ENCODE results near the gene ZBTB8A.
A peak's percentile ranks its signal among the peaks of the same experiment; 100 is the strongest.
"Not testable (repeated sequence)": the region's sequence is repeated elsewhere in the genome, so short reads cannot be mapped to it uniquely, and the experiment has no call there.

The ZBTB8A gene

GRCh38 chr1:32538887-32539583, at the start of gene ZBTB8A:
Gene ZBTB8A, plus strand, starts transcription at chr1:32539427. Its CDS starts 53,505 bp downstream, at chr1:32592932.
- DNase-seq (ENCODE audit: low spot score): peak; percentile 50

GRCh38 chr1:32489774-32490454, 49.3 kb upstream of the ZBTB8A start:
- DNase-seq (ENCODE audit: low spot score): no peak

GRCh38 chr1:32491386-32491785, 47.8 kb upstream of the ZBTB8A start:
- no peak for DNase-seq (ENCODE audit: low spot score)

GRCh38 chr1:32494196-32494595, 45.0 kb upstream of the ZBTB8A start:
- DNase-seq (ENCODE audit: low spot score): no peak

- no peak for DNase-seq (ENCODE audit: low spot score)
Measured at GRCh38 chr1:32494711-32495337, 44.4 kb upstream of the ZBTB8A start.

GRCh38 chr1:32496127-32496526, 43.1 kb upstream of the ZBTB8A start:
- DNase-seq (ENCODE audit: low spot score): no peak

- DNase-seq (ENCODE audit: low spot score): no peak
Measured at GRCh38 chr1:32498751-32499150, 40.5 kb upstream of the ZBTB8A start.

GRCh38 chr1:32500387-32501209, 38.6 kb upstream of the ZBTB8A start:
- peak; percentile 50 for DNase-seq (ENCODE audit: low spot score)

GRCh38 chr1:32501865-32502264, 37.4 kb upstream of the ZBTB8A start:
- DNase-seq (ENCODE audit: low spot score): no peak

GRCh38 chr1:32503153-32503552, 36.1 kb upstream of the ZBTB8A start:
- no peak for DNase-seq (ENCODE audit: low spot score)

- DNase-seq (ENCODE audit: low spot score): no peak
Measured at GRCh38 chr1:32507021-32507420, 32.2 kb upstream of the ZBTB8A start.

GRCh38 chr1:32508761-32509160, 30.5 kb upstream of the ZBTB8A start:
- DNase-seq (ENCODE audit: low spot score): no peak

GRCh38 chr1:32509939-32510338, 29.3 kb upstream of the ZBTB8A start:
- no peak for DNase-seq (ENCODE audit: low spot score)

GRCh38 chr1:32516402-32516801, 22.8 kb upstream of the ZBTB8A start:
- no peak for DNase-seq (ENCODE audit: low spot score)

GRCh38 chr1:32518976-32519375, 20.3 kb upstream of the ZBTB8A start:
- DNase-seq (ENCODE audit: low spot score): no peak

GRCh38 chr1:32521165-32521564, 18.1 kb upstream of the ZBTB8A start:
- no peak for DNase-seq (ENCODE audit: low spot score)

GRCh38 chr1:32525053-32525452, 14.2 kb upstream of the ZBTB8A start:
- no peak for DNase-seq (ENCODE audit: low spot score)

- no peak for DNase-seq (ENCODE audit: low spot score)
Measured at GRCh38 chr1:32525661-32526444, 13.4 kb upstream of the ZBTB8A start.

- not testable (repeated sequence) for DNase-seq (ENCODE audit: low spot score)
Measured at GRCh38 chr1:32528550-32528949, 10.7 kb upstream of the ZBTB8A start.

GRCh38 chr1:32533792-32534327, 5.4 kb upstream of the ZBTB8A start:
- DNase-seq (ENCODE audit: low spot score): no peak

GRCh38 chr1:32536117-32536516, 3.1 kb upstream of the ZBTB8A start:
- DNase-seq (ENCODE audit: low spot score): no peak

Measured in HuH-7 (cell line).